Stimulated activated naive B cell treated with anti-CD40 and anti-IgM and Interleukin-4, amounts not matched to agents 10 μg/mL and 1 μg/mL and 100 μg/mL, for 72 hours (primary cell): ENCODE results near the gene SLC27A3.
"Not testable (repeated sequence)": the region's sequence is repeated elsewhere in the genome, so short reads cannot be mapped to it uniquely, and the experiment has no call there.

Experiments used
- ATAC-seq, 2 donors: fragments of 150-1000 bp; cut with Tn5 transposase; replicated peaks; 2 replicates each; pipeline ENCODE4 v1.10.0; 2021; ENCODE audit warnings: moderate library complexity in 1 of 2
- DNase-seq: peaks from one replicate; pipeline ENCODE4 v3.0.0; 2021
- H3K27ac Mint-ChIP-seq: one replicate; pipeline ENCODE4 v1.8.0; 2022; ENCODE audit warnings: mild to moderate bottlenecking, mixed read lengths
- H3K27me3 Mint-ChIP-seq, 2 donors: one replicate each; pipeline ENCODE4 v1.8.0; 2022; ENCODE audit warnings: mixed read lengths in 2 of 2
- H3K36me3 Mint-ChIP-seq, 2 donors: one replicate each; pipeline ENCODE4 v1.8.0; 2022; ENCODE audit warnings: mixed read lengths in 2 of 2, mild to moderate bottlenecking in 1 of 2
- H3K4me1 Mint-ChIP-seq, 2 donors: one replicate each; pipeline ENCODE4 v1.8.0; 2022; ENCODE audit warnings: mixed read lengths in 2 of 2, mild to moderate bottlenecking in 1 of 2
- H3K4me3 Mint-ChIP-seq, 2 donors: one replicate each; pipeline ENCODE4 v1.8.0; 2022; ENCODE audit warnings: mild to moderate bottlenecking in 2 of 2, mixed read lengths in 2 of 2, moderate library complexity in 1 of 2
- H3K9me3 Mint-ChIP-seq, 2 donors: one replicate each; pipeline ENCODE4 v1.8.0; 2022; ENCODE audit warnings: mixed read lengths in 2 of 2, mild to moderate bottlenecking in 1 of 2

The SLC27A3 gene

DNA sequence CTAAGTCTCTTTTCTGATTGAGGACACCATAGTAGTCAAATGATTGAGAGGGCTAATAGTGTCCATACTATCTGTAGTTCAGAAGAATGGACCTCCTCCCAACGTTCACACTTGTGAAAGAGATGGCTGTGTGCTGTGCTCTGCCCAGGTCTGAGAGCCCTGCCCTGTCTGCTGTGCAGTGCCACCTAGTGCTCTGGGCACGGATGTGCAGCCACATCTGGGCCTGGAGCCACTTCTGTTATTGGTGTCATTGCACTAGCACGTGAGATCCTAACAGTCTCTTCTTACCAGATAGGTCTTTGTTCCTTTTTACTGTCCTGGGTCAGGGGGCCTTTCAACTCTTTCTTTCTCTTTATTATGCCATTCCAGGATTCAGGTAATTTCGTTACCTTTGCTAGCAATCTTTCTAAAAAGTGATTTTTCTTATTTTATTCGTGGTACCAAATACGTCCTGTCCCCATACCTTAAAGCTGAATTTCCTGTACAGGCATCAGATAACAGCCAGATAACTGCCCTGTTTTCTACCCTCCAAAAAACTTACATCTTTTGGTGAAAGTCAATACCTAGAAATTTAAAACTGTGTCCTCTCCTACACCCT, 25.7 kb upstream of the SLC27A3 start:
- ATAC-seq (peak; percentile 99 to 100), DNase-seq (peak; percentile 81)
- Mint-ChIP-seq H3K27me3 (no peaks in the 10 kb centered on the region), H3K36me3 (peaks cover 47 to 65% of the 10 kb centered on the region in 2 donors), H3K9me3 (no peaks in the 10 kb centered on the region), H3K4me3 (no peak overlapping the region), H3K4me1 (peaks cover 16 to 20% of the 10 kb centered on the region in 2 donors), H3K27ac (peak overlapping the region; percentile 14)

DNA sequence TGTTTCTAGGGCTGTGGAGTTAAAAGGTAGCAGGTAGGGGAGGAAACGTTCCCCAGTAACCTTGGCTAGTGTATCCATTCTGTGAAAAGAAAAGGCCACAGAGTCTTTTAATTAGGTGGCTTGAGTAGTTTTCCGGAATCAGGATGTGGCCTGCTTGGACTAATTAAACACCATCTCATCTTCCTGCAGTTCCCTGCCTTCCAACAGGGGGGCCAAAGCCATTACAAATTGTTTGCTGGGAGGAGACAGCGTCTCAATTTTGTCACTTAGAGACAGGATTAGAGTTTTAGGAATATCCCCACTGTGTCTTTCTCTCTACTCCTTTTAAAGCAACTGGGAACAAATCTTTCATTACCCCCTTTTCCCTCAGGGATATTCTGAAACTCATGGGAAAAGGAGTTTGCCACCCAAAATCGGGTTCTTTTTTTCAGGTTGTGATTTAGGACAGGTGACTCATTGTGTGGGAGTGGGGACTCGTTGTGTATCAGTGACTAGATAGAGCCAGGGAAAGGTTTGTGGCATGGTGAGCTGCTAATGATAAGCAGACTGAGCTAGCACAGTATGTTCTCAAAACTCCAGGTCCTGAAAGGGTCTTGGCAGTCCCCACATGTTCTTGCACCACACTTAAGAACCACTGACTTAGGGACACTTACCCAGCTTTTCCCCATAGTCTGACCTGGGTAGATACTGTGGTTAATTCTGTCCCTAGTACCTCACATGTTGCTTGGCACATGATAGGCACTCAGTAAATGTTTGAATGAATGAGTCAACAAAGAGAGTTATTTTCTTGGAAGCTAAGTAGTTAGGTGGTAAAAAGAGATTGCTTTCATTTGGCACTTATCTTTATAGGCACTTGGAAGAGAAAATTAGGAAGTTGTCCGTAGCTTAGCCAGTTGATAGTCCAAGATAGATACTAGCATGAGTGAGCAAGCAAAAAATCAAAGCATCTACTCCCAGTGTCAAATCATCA, 24.9 kb upstream of the SLC27A3 start:
- Mint-ChIP-seq H3K4me3 (no peak overlapping the region), H3K27ac (no peak overlapping the region), H3K4me1 (peaks cover 16 to 19% of the 10 kb centered on the region in 2 donors), H3K27me3 (no peaks in the 10 kb centered on the region), H3K9me3 (no peaks in the 10 kb centered on the region), H3K36me3 (peaks cover 48 to 67% of the 10 kb centered on the region in 2 donors)
- no peak for DNase-seq
- no peak for ATAC-seq

DNA sequence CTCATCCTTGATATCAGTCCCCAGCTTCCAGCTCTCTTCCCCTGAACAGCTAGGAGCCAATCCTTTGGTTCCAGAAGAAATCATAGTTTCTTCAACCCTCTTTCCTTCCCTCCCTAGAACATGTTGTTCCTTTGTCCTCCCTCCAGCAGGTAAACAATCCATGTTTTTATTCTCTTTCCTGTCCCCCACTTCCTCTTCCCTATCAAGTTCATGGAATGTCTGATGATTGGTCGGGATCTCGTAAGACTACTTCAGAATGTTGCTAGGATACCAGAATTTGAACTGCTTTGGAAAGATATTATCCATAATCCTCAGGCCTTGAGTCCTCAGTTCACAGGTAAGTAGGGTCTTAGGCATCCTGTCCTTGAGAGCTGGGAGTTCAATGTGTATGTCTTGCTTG, 23.1 kb upstream of the SLC27A3 start:
- DNase-seq (no peak), ATAC-seq (no peak)
- Mint-ChIP-seq H3K27ac (no peak overlapping the region), H3K4me1 (peaks cover 16 to 19% of the 10 kb centered on the region in 2 donors), H3K27me3 (no peaks in the 10 kb centered on the region), H3K4me3 (no peak overlapping the region), H3K9me3 (no peaks in the 10 kb centered on the region), H3K36me3 (peaks cover 52 to 68% of the 10 kb centered on the region in 2 donors)

DNA sequence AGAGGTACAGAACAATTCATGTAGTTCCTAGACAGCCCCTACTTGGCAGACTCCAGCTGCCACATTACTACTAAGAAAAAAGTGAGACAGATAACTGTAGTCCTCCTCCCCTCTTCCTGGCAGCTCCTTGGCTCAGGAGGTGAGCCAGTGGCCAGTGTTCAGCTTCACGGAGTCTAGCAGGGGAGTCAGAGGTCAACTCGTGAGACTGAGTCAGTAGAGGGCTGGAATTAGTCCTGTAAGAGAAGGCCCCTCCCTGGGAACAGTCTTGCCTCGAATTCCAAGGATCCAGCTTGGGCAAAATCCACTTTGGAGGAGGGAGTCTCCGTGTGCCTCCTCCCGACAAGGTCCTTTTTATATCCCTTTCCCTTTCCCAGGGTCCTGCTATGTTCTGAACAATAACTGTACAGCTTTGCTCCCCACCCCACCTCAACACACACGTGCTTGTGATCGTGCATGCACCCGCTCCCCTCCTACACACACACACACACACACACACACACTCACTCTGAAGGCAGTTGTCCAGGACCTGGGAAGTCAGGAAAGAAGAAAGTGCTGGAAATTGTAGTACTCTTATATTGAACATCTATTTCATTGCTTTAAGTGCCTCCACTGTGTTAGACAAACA, 22.5 kb upstream of the SLC27A3 start:
- Mint-ChIP-seq H3K9me3 (no peaks in the 10 kb centered on the region), H3K27ac (no peak overlapping the region), H3K4me3 (no peak overlapping the region), H3K36me3 (peaks cover 56 to 71% of the 10 kb centered on the region in 2 donors), H3K4me1 (peaks cover 16 to 19% of the 10 kb centered on the region in 2 donors), H3K27me3 (no peaks in the 10 kb centered on the region)
- DNase-seq (no peak), ATAC-seq (no peak)

DNA sequence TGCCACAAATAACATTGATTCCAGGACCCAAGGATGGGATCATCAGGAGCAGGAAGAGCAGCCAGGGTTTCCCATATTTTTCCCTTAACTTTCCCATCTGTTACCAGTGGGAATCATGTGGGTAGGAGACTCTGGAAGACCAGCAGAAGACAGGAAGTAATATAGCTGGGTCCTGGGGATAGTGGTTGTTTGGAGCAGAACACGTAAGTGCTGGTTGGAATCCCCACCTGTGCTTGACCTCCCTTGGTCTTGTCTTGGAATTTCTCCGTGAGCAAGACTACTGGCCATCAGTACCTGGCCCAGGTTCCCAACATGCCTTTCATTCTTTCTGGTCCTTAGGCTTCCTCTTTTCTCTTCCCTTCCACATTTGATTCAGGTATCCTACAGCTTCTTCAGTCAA, 20.9 kb upstream of the SLC27A3 start:
- Mint-ChIP-seq H3K27me3 (no peaks in the 10 kb centered on the region), H3K27ac (no peak overlapping the region), H3K4me3 (no peak overlapping the region), H3K36me3 (peaks cover 56 to 65% of the 10 kb centered on the region in 2 donors), H3K4me1 (peaks cover 13 to 17% of the 10 kb centered on the region in 2 donors), H3K9me3 (no peaks in the 10 kb centered on the region)
- ATAC-seq (no peak), DNase-seq (no peak)

DNA sequence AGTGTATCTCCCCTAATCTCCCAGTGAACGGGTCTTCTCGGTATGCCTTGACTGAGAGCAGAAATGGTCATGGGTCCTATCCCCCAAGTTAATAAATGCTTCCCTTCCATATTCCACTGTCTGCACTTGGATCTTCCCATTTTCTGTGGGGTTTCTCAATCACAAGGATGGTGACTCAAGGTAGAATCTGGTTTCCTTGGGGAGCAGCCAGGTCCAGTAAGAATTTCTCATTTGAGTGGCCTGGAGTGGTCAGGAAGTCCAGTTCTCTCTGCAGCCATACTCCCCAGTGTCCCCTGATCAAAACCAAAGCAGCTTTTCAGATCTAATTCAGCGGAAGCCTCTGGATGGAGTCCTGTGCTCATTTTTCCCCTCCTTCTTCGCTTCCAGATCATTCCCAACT, 14.8 kb upstream of the SLC27A3 start:
- no peaks in the 10 kb centered on the region for H3K9me3 Mint-ChIP-seq
- no peak for ATAC-seq
- peak overlapping the region; percentile 25 for H3K27ac Mint-ChIP-seq
- no peak for DNase-seq
- no peaks in the 10 kb centered on the region for H3K27me3 Mint-ChIP-seq
- H3K4me1 Mint-ChIP-seq: peaks cover 2 to 5% of the 10 kb centered on the region in 2 donors
- H3K36me3 Mint-ChIP-seq: peaks cover 46 to 68% of the 10 kb centered on the region in 2 donors
- H3K4me3 Mint-ChIP-seq: no peak overlapping the region

DNA sequence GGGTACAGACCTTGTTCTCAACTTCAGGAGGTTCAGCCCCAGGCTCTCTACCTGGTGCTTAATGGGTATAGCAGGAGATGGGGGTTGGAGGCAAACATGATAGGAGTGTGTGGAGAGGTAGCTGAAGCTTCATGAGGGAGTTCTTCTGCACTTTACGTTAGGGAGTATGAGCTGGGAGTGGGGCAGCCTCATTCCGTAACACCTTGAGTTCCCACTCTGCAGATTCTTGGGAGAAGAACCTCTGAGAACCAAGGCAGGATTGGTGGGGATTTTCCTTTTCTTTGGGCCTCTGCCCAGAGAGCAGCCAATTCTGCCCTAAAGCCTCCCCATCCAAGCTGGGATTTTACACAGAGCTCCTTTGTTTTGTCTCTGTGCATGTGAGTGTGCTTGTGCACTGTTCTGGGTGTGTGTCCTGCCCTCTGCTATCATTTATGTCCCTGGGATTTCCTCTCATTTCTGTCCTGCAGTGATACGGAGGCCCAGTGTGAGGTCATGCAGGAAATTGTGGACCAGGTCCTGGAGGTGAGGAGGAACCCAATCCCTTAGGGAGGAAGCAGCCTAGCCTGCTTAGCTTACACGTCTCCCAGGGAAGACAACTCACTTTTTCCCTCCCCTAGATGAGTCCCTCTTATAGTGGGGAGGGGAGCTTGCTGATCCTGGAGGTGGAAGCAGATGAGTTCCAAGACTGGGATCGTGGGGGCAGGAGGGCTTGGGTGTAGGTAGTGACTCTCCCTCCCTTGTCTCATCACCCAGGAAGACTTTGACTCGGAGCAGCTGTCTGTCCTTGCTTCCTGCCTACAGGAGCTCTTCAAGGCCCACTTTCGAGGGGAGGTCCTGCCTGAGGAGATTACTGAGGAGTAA, 11.6 kb upstream of the SLC27A3 start:
- no peaks in the 10 kb centered on the region for H3K9me3 Mint-ChIP-seq
- H3K36me3 Mint-ChIP-seq: peaks cover 49 to 73% of the 10 kb centered on the region in 2 donors
- no peak overlapping the region for H3K4me3 Mint-ChIP-seq
- DNase-seq (no peak), ATAC-seq (no peak)
- peaks cover 7 to 15% of the 10 kb centered on the region in 2 donors for H3K4me1 Mint-ChIP-seq
- no peaks in the 10 kb centered on the region for H3K27me3 Mint-ChIP-seq
- no peak overlapping the region for H3K27ac Mint-ChIP-seq

DNA sequence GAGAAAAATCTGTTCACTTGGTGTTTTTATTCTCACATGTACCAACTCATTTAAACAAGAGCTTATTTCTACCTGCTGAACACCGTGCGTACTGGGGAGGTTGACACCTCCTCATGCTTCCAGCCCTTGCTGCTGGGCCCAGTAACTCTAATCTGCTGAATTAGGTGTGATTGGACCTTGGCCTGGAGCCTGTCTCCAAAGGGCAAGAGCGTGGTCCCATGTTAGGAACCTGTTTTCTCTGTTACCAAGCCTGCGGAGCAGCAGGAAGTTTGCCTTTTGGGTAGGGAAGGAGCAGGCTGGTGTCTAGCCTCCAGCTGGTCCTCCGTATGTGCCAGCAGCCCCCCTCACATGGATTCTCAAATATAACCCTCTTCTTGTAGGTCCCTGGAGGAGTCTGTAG, 10.9 kb upstream of the SLC27A3 start:
- DNase-seq (no peak), ATAC-seq (no peak)
- Mint-ChIP-seq H3K27me3 (no peaks in the 10 kb centered on the region), H3K27ac (no peak overlapping the region), H3K4me3 (no peak overlapping the region), H3K36me3 (peaks cover 53 to 80% of the 10 kb centered on the region in 2 donors), H3K9me3 (no peaks in the 10 kb centered on the region), H3K4me1 (peaks cover 11 to 22% of the 10 kb centered on the region in 2 donors)

DNA sequence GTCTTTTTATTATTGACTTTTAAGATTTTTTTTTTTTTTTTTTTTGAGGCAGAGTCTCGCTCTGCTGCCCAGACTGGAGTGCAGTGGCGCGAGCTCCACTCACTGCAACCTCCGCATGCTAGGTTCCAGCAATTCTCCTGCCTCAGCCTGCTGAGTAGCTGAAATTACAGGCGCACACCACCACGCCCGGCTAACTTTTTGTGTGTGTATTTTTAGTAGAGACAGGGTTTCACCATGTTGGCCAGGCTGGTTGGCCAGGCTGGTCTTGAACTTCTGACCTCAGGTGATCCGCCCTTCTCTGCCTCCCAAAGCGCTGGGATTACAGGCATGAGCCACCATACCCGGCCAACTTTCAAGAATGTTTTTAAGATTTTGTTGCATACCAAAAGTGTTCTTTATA, 8.5 kb upstream of the SLC27A3 start:
- not testable (repeated sequence) for DNase-seq, H3K4me3 Mint-ChIP-seq, ATAC-seq, H3K9me3 Mint-ChIP-seq, H3K27me3 Mint-ChIP-seq, H3K27ac Mint-ChIP-seq
- Mint-ChIP-seq H3K4me1 (peaks cover 26 to 42% of the 10 kb centered on the region in 2 donors), H3K36me3 (peaks cover 54 to 78% of the 10 kb centered on the region in 2 donors)

DNA sequence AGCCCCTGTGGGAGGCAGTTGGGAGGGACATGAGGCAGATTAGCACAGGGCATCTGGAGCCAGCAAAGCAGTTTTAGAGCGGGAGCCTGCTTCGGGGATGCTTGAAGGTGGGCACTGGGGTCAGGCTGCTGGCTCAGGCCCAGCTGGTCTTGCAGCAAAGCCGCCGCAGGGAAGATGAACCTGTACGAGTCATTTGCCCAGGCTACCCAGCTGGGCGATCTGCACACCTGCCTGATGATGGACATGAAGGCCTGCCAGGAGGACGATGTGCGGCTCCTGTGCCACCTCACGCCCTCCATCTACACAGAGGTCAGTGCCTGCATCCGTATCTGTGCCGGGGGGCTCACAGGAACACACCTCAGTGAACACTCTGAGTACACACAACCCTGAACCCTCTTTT, 7.7 kb upstream of the SLC27A3 start:
- Mint-ChIP-seq H3K36me3 (peaks cover 56 to 80% of the 10 kb centered on the region in 2 donors), H3K4me1 (peaks cover 27 to 44% of the 10 kb centered on the region in 2 donors), H3K4me3 (no peak overlapping the region), H3K27ac (peak overlapping the region; percentile 42), H3K9me3 (no peaks in the 10 kb centered on the region), H3K27me3 (no peaks in the 10 kb centered on the region)
- ATAC-seq (no peak), DNase-seq (no peak)

DNA sequence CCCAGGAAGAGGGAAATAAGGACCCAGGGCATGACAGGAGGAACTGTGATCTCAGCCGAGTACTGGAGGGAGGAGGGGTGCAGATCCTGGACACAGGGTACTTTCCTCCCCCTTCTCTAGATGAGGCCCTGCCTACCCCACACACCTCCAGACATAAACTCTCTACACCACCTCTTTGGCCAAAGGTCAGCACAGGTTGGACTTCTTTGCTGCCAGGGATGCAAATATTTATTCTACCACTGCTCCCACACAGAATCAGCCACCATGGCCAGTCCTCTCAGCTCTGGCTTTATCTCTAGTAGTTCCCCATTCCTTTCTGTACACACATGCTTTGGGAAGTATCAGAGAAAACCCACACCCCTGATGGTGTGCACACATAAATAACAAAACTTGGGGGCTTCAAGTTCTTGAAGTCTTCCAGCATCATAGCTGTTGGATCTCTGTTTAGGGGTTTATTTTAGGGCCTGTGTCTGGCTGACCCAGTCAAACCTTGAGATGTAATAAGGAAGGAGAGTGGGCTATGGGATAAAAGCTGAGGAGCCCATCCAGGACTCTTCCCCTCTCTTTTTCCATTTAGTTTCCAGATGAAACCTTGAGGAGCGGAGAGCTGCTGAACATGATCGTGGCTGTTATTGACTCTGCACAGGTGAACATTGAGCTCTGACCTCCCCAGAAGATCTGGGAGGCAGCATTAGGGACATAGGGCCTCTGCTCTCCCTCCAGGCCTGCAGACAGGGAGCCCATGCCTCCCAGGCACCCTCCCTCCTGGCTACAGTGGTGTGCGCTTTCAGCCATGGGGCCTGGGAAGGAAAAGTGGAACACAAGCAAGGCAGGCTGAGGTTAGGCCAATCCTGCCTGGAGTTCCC, 6.7 kb upstream of the SLC27A3 start:
- no peak overlapping the region for H3K4me3 Mint-ChIP-seq
- peaks cover 36 to 54% of the 10 kb centered on the region in 2 donors for H3K4me1 Mint-ChIP-seq
- no peaks in the 10 kb centered on the region for H3K9me3 Mint-ChIP-seq
- no peak for ATAC-seq
- no peaks in the 10 kb centered on the region for H3K27me3 Mint-ChIP-seq
- peaks cover 63 to 79% of the 10 kb centered on the region in 2 donors for H3K36me3 Mint-ChIP-seq
- no peak for DNase-seq
- no peak overlapping the region for H3K27ac Mint-ChIP-seq

DNA sequence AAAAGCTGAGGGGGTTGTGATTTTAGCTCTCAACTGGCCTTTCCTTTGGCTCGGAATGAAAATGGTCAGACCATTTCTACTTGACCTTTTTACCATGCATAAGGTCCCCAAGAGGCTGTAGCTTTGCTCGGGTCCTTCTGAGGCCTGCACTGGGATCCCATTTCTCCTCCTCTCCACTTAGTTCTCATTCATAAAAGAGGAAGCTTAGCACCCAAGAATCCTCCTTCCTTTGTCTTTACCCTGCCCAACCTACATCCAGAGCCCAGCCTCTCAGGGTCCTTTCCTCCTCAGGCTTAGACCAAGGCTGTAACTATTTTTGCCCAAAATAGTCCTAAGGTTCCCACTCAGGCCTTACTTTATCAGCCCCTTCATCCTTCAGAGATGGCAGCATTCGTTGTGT, 6.0 kb upstream of the SLC27A3 start:
- H3K9me3 Mint-ChIP-seq: no peaks in the 10 kb centered on the region
- no peak for ATAC-seq
- H3K27ac Mint-ChIP-seq: no peak overlapping the region
- H3K27me3 Mint-ChIP-seq: no peaks in the 10 kb centered on the region
- no peak for DNase-seq
- H3K36me3 Mint-ChIP-seq: peaks cover 67 to 79% of the 10 kb centered on the region in 2 donors
- H3K4me1 Mint-ChIP-seq: peaks cover 40 to 61% of the 10 kb centered on the region in 2 donors
- H3K4me3 Mint-ChIP-seq: no peak overlapping the region

DNA sequence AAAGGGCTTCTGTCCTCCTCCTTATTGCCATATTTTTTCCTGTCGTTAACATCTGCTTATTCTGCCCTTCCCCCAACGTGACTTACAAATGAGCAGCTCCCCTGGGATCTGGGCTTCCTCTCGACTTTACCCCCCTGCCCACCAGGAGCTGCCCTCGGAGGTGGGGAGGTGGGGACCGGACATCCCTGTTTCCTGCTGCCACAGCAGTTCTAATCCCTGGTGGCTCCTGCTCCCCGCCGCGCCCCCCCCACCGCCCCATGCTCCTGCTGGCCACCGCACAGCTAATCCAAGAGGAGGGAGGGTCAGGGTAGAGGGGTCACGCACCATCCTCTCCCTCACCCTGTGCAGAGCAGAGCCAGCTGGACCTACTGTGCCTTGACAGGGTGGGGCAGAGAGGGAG, 4.4 kb upstream of the SLC27A3 start:
- no peak overlapping the region for H3K27ac Mint-ChIP-seq
- no peak for DNase-seq
- H3K4me3 Mint-ChIP-seq: no peak overlapping the region
- no peaks in the 10 kb centered on the region for H3K9me3 Mint-ChIP-seq
- ATAC-seq: no peak
- H3K36me3 Mint-ChIP-seq: peaks cover 66 to 77% of the 10 kb centered on the region in 2 donors
- H3K4me1 Mint-ChIP-seq: peaks cover 46 to 70% of the 10 kb centered on the region in 2 donors
- no peaks in the 10 kb centered on the region for H3K27me3 Mint-ChIP-seq
